Endothelial cell of hepatic sinusoid (primary cell): ENCODE measurements around the gene SH3BGRL2.
"Not testable (repeated sequence)": the region's sequence is repeated elsewhere in the genome, so short reads cannot be mapped to it uniquely, and the experiment has no call there.

ENCODE experiments used
- in situ Hi-C: cut with HindIII; loops from 2 replicates; pipeline ENCODE4 v1.10.0; 2017; ENCODE audit warnings: low sequenced_read_pairs

Gene SH3BGRL2

GRCh38 chr6:79647741-79648140, 16.6 kb downstream of the SH3BGRL2 start:
- in situ Hi-C loops: no loop called here

- in situ Hi-C loops: no loop called here
Observed at GRCh38 chr6:79648328-79648727, 17.2 kb downstream of the SH3BGRL2 start.

DNA sequence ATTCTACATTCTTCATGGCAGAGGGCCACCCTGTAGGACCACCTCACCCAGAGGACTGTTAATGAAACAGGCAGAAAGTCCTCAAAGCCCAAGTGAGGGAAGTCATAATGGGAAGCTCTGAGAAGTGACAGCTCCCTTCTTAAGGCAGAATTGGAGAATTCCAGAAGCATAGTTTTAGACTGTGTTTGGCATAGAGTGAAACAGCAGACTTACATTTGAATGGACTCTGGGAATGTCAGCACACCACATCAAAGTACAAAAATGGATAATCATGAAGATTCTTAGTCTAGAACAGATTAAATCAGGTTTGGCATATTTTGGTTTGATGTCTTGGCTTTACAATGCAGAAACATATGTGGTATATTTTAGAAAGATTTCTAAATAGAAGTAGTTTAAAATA, 17.9 kb downstream of the SH3BGRL2 start:
- in situ Hi-C loops: no loop called here

- in situ Hi-C loops: no loop called here
Observed at GRCh38 chr6:79650950-79651349, 19.8 kb downstream of the SH3BGRL2 start.

DNA sequence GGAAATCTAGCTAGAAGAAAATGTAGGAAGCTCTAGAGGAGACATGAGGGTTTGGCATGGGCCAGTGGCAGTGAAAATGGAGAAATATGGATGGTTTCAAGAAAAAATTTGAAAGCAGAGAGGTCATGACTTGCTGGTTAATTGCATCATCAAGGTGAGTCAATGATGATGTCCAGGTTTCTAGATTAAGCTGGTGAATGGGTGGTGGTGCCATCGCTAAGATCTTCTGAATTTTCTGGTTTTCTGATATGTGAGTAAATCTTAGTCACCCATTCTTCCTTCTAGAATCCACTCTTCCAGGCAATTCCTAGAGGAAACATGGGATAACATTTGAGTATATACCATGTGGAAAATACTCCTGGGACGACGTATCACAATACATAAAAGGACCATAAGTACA, 25.0 kb downstream of the SH3BGRL2 start:
- in situ Hi-C loops: no loop called here

GRCh38 chr6:79657238-79657637, 26.1 kb downstream of the SH3BGRL2 start:
- in situ Hi-C loops: no loop called here

- in situ Hi-C loops: not testable (repeated sequence)
Observed at GRCh38 chr6:79663655-79664054, 32.5 kb downstream of the SH3BGRL2 start.

DNA sequence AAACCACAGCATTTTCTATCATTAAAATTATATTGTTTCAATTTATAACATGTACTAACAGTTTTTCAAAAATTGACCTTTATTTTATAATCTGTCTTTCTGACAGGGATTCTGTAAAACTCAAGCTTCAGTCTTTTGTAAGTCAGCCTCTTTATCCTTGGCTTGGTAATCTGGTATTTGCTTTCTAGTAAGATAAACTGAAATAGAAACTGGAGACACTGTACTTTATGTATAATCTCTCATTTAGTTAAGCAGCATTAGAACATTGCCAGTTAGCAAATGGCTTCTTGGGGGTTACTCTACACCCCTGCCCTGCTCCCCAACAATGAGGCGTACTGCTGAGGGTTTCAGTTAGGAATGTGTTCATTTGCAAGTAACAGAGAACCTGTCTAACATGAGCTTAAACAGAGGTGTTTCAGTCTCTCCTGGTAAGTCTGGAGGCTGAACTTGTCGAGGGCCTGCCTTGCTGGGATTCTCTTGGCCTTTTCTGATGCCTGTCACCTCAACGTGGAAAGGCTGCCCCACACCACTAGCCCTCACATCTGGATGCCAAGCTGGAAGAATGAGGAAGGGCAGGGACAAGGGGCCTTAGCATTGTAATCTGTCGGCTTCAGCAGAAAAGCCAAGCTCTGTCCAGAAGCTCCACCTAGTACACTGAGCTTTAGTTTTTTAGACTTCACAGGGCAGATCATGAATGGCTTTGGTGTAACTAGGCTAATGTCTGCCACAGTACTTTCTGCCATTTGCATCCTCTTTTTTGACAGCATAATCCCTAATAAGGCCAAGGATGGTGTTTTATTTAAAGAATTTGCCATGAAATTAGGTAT, 34.8 kb downstream of the SH3BGRL2 start:
- in situ Hi-C loops: no loop called here

DNA sequence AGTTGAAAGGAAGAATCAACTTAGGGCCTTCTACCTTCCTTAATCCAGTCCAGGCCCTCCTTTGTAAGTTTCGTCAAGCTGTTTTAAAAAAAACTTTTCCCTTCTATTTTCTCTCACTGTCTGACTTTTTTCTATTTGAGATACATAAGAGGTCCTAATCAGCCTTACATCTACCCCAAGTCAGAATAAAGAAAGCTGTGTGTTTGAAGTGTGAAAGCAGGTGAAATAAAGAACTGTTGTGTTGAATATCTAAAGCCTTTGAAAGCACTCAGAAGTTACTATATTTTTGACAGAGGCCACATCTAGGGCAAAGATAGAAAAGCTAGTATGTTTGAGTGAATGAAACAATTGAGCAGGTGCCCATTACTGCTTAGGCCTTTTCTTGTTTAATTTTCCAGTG, 35.5 kb downstream of the SH3BGRL2 start:
- in situ Hi-C loops: no loop called here

- in situ Hi-C loops: no loop called here
Observed at GRCh38 chr6:79668381-79668780, 37.3 kb downstream of the SH3BGRL2 start.

DNA sequence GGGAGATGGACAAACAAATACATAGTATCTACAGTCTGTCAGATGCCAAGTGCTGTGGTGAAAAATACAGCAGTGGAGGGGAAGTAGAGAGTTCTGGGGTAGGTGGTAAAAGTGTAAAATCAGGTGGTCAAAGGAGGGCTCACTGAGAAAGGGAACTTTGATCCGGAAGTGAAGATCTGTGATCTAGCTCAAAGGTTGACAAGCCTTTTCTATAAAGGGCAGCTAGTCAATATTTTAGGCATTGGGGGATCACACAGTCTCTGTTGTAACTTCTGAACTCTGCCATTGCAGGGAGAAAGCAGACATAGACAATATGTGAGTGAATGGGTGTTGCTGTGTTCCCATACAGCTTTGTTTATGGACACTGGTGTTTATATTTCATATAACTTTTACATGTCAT, 38.6 kb downstream of the SH3BGRL2 start:
- in situ Hi-C loops: no loop called here

DNA sequence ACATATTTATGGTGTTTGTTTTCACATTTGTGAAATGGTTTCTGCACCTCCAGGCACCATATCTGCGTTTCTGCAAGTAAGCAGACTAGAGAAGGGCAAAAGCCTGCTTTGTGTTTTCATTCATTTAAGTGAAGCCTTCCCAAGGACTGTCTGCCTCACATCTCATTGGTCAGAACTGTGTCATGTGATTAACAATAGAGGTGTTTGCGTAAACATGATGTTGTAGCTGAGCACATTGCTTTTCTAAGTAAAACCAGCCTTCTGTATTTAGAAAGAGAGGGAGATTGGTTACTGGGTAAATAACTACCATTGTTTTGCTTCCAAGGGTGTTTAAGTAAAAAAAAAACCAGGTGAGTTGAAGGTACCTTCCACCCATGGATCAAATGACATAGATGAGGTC, 39.7 kb downstream of the SH3BGRL2 start:
- in situ Hi-C loops: no loop called here

- in situ Hi-C loops: no loop called here
Observed at GRCh38 chr6:79671600-79672266, 40.6 kb downstream of the SH3BGRL2 start.

GRCh38 chr6:79672631-79673111, 41.5 kb downstream of the SH3BGRL2 start:
- in situ Hi-C loops: no loop called here

DNA sequence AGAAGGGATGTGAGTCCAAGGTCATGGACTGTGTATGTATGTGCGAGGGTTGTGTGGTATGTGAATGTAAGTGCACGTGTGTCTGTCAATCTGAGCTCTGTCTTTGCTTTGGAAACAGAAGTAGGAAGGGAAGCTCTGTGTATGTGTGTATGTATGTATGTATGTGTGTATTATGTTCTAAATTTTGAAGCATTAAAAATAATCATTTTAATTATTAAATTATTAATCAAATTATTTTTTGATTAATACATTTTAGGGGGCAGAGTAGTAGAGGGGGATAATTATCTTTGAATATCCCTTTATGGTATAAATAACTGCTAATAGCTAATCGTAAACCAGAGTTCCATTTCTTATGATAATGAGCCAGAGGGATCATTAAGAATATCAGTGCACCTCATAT, 42.8 kb downstream of the SH3BGRL2 start:
- in situ Hi-C loops: no loop called here

- in situ Hi-C loops: no loop called here
Observed at GRCh38 chr6:79676785-79677736, 45.9 kb downstream of the SH3BGRL2 start.

DNA sequence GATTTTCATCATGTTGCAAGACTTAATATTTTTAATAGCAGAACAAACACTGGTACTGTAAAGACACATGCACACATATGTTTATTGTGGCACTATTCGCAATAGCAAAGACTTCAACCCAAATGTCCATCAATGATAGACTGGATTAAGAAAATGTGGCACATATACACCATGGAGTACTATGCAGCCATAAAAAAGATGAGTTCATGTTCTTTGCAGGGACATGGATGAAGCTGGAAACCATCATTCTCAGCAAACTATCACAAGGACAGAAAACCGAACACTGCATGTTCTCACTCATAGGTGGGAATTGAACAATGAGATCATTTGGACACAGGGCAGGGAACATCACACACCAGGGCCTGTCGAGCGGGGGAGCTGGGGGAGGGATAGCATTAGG, 51.6 kb downstream of the SH3BGRL2 start:
- in situ Hi-C loops: not testable (repeated sequence)

- in situ Hi-C loops: no loop called here
Observed at GRCh38 chr6:79684876-79685275, 53.7 kb downstream of the SH3BGRL2 start.

DNA sequence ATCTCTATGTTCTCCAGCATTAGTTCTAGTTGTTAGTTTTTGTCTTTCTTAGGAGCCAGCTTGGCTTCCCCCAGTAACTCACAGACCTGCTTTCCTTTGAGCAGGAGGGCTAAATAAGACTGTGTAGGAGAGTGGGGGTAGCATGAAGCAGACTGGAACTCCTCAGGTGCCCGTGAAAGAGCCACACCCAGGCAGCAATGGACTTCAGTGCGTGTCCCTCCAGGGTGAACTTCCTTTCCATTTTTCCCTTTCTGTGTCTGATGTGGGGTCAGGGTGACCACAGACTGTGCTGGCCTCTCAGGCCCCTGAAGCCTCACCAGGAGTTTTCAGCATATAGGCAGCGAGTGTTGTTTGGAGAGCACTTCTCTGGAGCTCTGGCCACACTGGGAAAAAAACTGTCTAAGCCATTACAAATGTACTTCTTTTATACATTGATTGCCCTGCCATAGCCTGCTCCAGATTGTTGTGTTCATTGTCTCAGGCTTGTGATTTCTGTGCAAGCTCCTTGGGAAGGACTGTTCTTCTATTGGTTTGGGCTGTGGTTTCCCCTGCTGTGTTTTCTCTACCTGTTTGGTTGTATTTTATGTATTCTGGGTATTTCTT, 55.7 kb downstream of the SH3BGRL2 start:
- in situ Hi-C loops: no loop called here

DNA sequence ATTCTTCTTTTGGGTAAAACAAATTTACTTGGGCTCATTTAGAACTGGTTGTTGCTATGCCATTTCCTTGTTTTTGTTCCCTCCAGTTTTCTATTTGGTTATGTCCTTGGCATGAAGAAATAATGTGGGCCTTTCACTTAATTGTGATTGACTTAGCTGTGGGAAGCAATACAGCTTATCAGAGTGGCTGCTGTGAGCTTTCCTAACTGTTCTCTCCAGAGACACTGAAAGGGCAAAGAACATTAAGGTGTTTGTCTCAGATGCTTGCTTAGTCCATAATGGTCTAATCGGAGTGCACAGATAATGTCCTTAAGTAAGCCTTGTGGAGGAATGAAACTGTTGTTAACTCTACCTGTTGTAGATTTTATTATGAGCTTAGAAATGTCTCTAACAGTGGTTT, 56.6 kb downstream of the SH3BGRL2 start:
- in situ Hi-C loops: no loop called here

- in situ Hi-C loops: no loop called here
Observed at GRCh38 chr6:79694156-79694555, 63.0 kb downstream of the SH3BGRL2 start.
